ENCODE measurements around the gene FRMD5.
A peak's percentile ranks its signal among the peaks of the same experiment; 100 is the strongest.
"Not testable (repeated sequence)": the region's sequence is repeated elsewhere in the genome, so short reads cannot be mapped to it uniquely, and the experiment has no call there.

FRMD5 gene

DNA sequence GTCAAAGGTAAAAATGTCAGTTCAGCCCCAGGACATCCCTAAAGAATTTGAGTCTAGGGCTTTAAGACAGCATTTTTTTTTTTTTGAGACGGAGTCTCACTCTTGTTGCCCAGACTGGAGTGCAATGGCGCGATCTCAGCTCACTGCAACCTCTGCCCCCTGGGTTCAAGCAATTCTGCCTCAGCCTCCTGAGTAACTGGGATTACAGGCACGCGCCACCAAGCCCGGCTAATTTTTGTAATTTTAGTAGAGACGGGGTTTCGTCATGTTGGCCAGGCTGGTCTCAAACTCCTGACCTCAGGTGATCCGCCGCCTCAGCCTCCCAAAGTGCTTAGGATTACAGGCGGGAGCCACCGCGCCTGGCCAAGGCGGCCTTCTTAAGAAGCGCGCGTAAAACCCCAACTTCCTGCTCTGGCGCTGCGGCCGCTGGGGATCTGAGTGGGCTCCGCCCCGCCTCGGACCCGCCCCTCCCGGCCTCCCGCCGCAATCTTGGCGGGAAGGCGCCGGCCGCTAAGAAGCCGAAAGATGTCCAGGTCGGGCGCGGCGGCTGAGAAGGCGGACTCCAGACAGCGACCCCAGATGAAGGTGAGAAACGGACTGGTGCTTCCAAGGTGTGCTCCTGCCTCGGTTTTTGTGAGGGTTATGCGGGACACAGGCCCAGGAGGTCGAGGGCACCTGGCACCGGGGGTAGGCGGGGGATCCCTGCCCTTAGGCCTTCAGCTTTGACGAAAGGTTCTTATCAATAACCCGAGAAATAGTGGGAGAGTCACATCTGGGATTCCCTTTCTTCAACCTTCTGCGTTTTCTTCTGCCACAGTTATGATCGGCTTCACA is 368.3 kb downstream of the FRMD5 start, which contains the start of gene WDR76:
WDR76 (plus strand) TSS at position 495 of the 834 bp plus-strand sequence; CDS start at position 526, 31 bp downstream.
- peak; percentile 64 for DNase-seq

DNA sequence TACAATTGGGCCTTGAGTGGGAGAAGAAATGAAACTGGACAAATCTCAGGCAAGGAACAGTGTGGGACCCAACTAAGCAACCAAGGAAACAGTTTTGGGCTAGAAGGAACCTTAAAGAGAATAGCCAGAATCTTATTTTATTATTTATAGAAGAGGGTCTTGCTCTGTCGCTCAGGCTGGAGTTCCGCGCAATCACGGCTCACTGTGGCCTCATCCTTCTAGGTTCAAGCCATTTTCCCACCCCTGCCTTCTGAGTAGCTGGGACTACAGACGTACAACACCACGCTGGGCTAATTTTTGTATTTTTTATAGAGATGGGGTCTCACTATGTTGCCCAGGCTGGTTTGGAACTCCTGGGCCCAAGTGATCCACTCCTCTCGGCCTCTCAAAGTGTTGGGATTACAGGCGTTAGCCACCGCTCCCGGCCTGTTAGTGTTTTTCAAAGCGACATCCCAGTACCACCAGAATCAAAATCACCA is 369.0 kb downstream of the FRMD5 start:
- DNase-seq = no peak

DNA sequence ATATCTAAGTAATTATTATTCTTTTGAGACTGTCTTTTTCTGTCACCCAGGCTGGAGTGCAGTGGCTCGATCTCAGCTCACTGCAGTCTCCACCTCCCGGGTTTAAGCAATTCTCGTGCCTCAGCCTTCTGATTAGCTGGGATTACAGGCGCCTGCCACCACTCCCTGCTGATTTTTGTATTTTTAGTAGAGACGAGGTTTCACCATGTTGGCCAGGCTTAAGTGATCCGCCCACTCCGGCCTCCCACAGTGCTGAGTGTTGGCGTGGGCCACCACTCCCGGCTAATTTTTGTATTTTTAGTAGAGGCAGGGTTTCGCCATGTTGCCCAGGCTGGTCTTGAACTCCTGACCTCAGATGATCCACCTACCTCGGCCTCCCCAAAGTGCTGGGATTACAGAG is 369.8 kb downstream of the FRMD5 start:
- DNase-seq = not testable (repeated sequence)

DNA sequence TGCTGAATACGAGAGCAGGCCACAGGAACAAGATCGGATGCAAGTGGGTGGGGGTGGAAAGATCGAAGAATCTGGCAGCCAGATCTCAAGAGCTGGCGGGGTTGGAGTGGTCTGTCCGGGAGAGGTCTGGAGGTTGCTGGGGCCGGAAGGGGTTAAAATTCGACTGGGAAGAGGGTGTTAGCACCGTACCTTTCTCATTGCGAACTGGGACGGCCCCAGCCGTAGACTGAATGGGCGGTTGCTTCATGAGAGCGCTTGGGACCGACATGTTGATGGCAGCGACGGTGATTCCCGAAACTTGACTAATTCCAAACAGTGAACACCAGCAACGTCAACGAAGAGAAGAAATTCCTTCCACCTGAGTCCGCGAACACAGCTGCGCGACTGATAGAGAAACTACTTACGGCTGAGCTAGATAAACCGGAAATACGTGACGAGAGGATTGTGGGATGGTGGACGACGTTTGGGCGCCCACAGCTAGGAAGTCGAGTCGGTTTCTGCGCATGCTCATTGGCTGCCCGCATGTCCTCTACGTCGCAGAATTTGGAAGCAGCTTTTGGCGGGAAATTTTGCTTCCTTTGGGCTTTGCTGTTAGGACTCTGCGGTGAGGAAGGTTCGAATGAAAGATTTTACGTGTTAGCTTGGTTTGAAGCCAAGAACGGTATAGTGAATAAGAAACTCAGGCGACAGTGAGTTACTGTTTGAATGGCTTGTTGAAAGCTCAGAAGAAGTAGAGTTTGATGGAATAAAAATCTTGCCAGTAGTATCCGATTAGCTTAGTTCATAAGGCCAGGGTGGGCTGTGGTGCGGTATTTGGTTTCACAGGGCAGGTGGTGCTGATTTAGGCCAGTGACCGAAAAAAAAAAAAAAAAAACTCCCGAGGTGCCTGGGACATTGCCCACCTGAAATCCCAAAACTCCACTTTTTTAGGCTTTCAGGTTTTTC is 370.5 kb downstream of the FRMD5 start, which contains the start of gene MFAP1:
MFAP1 (minus strand) TSS at position 389 of the 945 bp plus-strand sequence; CDS start at position 268, 121 bp downstream.
- peak; percentile 91 for DNase-seq

DNA sequence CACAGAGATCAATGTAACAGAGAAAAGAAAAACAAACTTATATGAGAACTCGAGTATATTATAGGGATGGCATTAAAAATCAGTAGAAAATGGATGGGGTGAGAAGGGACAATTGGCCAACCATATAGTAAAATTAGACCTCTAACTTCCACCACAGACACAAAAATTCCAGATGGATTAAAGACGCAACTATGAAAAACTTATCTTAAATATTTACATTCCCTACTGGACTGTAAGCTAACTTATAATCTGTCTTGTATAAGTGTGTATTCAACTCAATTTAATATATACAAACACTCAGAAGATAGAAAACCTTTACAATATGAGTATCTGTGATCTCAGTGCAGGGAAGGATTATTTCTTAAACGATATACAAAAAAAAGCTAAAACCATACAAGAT is 373.6 kb downstream of the FRMD5 start:
- no peak for DNase-seq

Data from central memory CD4-positive, alpha-beta T cell (primary cell).